ENCODE results near the gene MDH1B.

The MDH1B gene

GRCh38 chr2:206698811-206699210, 66.3 kb downstream of the MDH1B start:
- DNase-seq (ENCODE audit: low read depth in 2 of 2, low spot score in 1 of 2), result no peak

GRCh38 chr2:206696910-206697309, 68.2 kb downstream of the MDH1B start:
- DNase-seq (ENCODE audit: low read depth in 2 of 2, low spot score in 1 of 2), result no peak

- DNase-seq (ENCODE audit: low read depth in 2 of 2, low spot score in 1 of 2), result no peak
Observed at GRCh38 chr2:206693399-206694137, 71.6 kb downstream of the MDH1B start.

DNA sequence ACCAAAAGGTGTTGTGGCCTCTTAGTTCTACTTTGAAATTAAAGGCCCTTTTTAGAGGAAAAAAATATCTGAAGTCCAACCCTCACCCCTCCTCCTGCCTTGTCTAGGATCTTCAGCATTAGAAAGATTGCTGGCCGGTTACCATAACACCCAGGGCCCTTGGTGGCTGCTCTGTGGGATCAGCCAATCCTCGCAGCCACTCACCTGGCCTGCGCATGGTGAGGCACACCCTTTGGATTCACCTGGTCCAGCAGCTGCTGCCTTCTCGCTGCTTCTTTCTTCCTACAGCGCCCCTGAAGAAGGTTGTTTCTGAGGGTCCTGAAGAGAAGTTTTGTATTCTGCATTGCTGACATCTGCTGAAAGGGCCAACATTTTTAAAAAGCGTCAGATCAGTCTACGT, 72.2 kb downstream of the MDH1B start:
- no peak for DNase-seq (ENCODE audit: low read depth in 2 of 2, low spot score in 1 of 2)

GRCh38 chr2:206688990-206689389, 76.1 kb downstream of the MDH1B start:
- no peak for DNase-seq (ENCODE audit: low read depth in 2 of 2, low spot score in 1 of 2)

DNA sequence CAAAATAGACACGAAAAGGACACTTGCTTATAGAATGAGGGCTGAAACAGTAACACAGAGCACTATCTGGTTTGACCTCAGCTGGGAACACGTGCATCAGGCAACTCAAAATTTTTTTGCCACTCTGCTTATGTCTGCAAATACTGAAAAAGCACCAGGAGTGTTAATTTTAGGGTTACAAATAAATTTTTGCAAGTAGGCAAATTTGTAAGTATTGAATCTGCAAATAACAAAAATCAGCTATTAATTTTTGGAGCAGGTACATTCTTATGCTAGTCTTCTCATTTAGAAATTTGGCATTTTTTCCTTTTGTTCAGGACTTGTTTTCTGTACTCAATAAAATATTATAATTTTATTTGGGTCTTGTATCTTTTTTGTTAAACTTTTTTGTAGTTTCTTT, 76.7 kb downstream of the MDH1B start:
- DNase-seq (ENCODE audit: low read depth in 2 of 2, low spot score in 1 of 2), result no peak
